NCI-H345 treated with DMSO at 0.1 percent for 48 hours (cell line): ENCODE results near the gene SNPH.

Experiments
- DNase-seq: peaks from one replicate; lab custom pipeline; 2025; ENCODE audit not compliant: unreplicated experiment; lab: John Stamatoyannopoulos, UW

SNPH gene

DNA sequence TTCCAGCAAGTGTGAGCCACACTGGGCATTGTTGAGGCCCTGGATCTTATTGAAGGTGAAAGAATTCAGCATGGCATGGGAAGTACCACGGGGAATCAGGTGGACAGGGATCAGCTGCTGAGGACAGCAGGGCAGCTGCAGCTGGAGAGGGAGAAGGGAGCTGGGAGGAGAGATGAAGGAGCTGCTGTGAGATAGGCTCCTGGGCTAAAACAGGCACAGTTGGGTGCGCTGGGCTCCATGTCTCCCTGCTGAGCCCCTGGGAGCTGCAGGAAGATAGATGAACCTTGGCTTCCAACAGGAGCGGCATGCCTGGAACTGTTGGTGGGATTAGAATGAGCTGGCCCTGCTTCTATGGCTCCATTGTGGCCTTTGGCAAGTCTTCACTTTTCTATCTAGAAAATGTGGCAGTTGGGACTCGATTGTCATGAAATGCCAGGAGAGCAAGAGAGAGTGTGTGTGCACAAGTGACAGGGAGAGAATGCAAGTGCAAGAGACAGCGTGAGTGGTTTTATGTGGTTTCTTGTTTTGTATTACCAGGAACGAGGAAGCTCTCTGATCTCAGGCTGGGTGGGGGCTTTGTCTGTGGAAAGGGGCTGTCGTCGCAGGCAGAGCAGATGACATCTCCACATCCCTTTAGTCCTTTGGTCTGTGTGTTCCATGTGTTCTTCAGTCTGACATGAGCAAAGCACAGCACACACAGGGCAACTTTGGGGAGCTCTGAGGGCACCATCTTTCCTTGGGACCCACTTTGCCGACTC is 20.4 kb downstream of the SNPH start:
- DNase-seq = no peak

DNA sequence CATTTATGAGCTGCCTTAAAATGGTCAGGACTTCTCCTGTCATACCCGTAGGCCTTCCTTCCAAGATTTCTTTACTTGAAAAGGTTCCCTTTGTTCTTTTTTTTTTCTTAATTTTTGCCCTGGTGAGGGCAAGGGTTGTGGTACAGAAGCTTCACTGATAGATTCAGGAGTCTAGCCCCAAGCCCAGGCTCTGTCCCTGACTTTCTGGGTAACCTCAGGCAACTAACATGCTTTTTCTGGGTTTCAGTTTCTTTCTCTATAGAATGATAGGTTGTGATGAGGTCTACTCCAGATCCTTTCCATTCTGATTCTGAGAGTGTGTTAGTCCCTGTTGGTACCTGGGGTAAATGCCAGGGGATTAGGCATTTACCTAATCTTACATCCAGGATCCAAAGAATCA is 21.2 kb downstream of the SNPH start:
- no peak for DNase-seq

DNA sequence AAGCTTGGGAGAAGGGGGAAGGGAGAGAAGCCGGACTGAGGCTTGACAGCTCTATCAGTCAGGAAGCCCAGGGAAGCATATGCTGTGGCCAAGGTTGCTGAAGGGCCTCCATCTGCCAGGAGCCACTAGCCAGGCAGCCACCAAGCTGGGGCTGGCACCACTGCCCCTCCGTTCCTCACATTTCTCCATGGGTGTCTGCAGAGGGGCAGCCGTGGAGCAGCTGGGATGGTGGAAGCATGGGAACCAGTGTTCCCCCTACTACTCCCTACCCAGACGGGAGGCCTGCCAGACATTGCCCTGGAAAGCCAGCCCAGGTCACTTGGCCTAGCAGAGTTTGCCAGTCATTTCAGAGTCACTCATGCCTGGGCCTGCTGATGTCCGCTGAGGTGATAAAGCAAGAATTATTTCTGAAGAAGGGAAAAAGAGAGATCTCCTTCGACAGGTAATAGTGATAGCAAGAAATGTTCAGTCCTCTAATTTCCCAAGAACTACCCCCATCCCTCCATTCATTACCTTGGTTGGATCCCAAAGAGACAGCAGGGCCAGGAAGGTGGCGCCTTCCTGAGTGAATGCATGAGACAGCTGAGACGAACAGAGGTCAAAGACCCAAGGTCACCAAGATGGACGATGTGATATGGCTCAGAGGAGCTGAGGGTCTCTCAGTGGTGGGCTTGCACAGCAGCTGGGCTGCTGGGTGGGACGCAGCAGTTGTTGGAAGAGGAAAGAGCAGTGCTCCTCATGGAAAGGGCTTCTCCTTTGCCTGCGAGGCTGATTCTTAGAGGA is 21.9 kb downstream of the SNPH start:
- no peak for DNase-seq

DNA sequence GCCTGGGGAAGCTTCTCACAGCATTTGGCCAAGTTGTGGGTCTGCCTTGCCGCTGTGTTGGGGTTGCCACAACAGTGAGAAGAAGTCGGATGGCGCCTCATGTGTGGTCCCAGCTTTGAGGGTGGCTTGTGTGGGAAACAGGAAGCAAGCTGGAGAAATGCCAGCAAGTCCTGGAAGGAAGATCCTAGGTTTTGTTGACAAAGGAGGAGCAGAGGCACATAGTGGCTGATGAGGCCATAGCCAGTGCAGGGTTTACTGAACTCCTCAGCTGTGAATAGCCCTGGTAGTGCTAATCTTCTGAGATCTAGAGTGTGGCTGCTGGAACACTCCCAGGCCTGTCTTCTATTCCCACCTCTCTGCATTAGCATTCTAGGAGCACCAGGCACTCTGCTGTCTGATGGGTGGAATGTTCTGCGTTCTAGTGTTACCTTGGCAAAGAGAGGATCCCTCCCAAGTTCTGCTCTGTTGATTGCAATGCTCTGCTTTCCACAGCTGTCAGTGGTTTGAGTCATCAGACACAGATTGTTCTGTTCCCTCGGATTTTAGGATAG is 25.2 kb downstream of the SNPH start:
- DNase-seq = no peak

DNA sequence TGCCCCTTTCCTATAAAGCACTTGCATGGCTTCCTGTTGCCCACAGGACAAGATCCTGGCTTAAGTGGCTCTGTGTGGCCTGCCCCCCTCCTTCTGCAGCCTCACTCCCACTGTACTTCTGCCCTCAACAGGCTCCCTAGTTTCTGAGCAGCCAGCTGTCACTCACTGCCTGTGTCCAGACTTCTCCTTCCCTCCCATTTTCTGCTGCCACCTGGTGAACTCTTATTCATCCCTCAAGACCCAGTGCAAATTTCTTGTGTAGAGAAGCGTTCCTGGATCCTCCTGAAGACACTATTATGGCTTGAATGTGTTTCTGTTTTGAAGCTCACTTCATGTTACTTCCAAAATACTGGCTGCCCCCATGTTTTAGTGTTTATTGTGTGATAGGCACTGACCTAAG is 26.5 kb downstream of the SNPH start:
- DNase-seq = no peak

DNA sequence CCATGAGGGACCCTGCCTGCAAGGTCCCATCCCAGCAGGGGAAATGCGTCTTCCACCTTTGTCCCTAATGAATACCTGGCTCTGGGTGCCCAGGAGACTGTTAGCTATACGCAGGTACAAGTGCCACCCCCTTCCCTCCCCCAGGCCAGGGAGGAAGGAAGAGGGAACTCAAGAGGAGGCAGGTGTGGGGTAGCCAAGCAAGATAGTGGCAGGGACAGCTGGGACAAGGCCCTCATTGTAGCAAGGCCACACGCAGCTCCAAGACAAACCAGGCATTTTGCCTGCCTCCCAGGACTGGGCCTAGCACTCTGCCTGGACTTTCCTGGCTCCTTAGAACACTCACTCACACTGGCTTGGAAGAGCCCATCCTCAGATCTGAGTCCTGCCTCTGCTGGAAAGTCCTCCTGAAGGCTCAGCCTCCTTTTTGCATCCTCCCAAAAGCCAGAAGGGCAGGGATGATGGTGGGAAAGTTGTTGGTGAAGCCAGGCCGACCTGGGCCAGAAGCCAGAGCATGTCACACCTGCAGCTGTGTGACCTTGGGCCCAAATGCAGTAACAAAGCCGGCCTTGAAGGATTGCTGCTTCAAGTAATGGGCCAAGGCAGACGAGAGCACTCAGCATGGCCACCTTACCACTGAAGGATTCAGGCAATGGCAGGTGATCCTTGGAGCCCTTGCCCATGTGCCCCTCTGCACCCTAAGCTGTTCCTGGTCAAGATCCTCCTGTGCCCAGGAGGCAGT is 27.7 kb downstream of the SNPH start:
- peak; percentile 73 for DNase-seq

DNA sequence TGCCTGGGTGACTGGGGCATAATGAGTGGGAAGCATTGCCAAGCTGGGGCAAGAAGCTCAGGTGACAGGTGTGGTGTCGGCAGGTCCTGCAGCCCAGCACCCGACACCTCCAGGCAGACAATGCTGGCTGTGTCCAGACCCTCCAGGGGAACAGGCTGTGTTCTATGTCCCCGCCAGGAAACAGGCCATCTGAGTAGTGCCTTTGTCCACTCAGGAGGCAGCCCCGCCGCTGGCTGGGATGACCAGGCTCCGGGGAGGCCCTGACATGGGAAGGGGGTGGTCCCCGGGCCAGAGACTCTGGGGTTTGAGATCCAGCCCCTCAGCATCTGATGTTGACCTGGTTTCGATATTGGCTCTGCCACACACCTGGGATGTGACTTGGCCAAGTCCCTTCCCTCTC is 28.4 kb downstream of the SNPH start:
- no peak for DNase-seq

DNA sequence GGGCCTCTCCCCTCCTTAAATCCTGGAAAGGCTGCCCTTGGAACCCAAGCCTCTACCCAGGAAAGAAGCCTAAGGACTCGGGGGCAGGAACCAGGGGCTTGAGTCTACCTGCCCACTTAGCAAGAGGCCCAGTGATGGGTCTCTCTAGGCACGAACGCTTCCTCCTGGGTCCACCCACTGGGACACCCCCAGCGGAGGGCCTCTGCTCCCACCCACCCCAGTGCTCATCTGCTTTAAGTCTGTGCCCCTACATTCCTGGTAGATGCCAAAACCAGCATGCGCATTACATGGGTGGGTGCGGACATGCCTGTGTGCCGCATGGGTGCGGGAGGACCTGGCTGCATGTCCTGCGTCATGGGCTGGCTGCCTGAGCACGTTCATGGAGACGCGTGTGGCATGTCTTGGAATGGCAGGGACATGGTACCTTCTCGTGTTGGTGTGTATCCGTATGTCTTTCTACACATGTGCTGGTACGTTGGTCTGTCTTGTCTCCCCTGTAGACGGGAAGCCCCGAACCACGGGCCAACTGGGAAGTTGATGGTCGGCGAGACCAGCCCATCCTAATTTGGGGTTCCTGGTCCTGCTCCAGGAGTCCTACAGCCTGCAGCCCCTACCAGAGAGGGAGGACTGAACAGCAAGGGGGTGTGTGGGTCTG is 29.3 kb downstream of the SNPH start:
- DNase-seq = no peak

DNA sequence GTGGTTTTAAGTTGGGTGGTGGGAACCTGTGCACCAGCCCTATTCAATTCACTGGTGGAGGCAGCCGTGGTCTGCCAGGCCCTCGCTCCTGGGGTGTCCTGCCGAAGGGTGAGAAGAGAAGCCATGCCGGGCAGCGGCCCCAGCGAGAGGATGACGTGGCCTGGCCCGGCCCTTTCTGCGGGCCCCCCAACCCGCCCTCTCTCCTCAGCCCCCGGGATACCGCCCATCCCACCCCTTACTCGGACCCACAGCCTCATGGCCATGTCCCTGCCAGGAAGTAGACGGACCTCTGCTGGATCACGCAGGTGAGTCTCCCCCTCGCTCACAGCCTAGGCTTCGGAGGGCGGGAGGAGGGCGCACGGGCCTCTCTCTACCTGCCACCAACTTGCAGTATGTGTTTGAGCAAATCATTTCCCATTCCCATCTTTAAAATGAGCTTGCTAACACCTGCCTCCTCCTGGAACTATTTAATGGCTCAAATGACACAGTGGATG is 30.1 kb downstream of the SNPH start:
- no peak for DNase-seq

DNA sequence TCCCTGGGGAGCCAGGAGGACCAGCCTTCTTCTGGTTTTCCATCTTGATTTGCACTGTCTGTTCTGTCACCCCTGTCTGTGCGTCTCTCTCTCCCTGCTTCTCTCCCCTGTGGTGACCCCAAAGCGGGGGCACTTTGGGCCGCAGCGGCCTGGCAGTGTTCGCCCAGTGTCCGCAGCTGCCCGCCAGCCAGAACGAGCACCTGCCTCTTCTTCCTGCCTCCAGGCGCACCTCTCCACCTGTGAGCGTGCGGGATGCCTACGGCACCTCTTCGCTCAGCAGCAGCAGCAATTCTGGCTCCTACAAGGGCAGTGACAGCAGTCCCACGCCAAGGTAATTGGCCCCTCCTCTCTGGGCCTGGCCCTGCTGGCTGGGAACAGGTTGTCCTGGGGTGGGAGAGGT is 30.8 kb downstream of the SNPH start:
- no peak for DNase-seq

DNA sequence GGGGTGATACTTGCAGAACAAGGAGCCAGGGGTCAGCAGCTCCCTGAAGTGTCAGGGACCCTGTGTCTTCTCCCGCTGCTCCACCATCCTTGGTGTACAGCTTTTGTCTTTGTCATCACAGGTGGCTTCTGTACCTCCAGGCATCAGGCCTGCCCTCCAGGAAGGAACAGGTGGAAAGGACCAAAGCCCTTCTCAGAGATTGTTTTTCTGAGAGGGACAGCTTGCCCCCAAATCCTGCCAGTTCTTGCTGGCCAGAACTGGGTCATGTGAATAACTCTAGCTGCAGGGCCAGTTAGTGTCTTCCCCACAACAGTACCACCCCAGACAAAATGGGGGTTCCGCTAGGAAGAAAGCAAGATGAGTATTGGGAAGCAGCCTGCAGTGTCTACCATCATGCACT is 31.4 kb downstream of the SNPH start:
- no peak for DNase-seq

DNA sequence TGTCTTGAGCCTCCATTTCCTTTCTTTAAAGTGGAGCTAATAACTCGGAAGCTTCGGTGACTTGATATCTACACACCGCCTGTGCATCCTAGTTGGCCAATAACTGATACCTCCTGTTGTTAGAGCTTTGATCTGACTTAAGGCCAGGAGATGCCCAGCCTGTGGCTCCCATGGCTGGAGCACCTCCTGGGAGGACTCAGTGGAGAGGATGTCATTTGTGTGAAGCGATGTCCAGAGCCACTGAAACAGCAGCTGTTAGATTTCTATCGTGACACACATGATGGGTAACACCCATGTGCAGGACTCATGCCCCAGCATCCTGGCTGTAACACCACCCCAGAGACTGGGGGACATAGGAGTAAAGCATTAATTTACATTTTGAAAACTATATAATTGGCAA is 32.1 kb downstream of the SNPH start:
- no peak for DNase-seq

DNA sequence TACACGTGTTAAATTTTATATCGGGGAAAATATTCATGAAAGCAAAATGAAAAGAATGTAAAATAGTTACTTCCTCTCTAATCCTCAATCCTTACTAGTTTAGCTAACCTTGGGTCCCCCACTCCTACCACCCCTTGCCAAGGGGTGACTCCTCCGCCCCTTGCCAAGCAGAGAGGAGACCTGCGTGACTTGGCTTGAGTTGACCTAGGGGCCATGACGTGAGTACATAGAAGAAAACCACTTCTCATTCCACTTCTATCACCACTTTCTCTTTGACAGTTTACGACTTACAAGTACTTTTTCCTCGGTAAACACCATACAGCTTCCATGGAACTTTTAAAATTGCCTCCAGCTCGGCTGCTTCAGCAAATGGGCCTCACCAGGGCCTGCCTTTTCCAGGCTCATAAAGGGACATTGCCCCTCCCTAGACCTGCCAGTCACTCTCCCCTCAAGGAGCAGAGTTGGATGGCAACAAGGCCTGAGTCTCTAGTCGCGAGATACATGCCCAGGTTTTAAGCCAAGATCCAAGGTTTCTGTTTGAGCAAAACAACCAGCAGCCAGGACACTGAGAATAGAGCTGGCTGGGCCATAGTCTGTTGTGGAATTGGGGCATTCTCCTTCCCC is 32.9 kb downstream of the SNPH start:
- no peak for DNase-seq

DNA sequence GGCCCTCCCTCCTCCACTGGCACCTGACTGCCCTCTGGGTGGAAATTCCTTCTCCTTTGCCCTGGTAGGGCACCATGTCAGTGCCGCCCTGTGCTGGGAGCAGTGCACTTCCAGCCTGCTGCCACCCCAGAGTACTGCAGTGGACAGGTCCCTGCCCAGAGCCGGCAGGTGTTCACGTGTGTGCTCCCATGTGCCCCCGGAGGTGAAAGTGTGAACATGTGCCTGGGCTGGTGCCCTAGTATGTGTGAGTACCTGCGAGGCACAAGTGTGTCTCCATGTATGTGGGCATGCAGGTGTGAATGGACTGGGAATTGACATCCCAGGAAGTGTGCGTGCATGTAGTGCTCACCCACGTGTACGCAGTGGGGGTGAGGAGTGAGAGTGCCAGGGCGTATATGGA is 33.4 kb downstream of the SNPH start:
- DNase-seq = peak; percentile 1

DNA sequence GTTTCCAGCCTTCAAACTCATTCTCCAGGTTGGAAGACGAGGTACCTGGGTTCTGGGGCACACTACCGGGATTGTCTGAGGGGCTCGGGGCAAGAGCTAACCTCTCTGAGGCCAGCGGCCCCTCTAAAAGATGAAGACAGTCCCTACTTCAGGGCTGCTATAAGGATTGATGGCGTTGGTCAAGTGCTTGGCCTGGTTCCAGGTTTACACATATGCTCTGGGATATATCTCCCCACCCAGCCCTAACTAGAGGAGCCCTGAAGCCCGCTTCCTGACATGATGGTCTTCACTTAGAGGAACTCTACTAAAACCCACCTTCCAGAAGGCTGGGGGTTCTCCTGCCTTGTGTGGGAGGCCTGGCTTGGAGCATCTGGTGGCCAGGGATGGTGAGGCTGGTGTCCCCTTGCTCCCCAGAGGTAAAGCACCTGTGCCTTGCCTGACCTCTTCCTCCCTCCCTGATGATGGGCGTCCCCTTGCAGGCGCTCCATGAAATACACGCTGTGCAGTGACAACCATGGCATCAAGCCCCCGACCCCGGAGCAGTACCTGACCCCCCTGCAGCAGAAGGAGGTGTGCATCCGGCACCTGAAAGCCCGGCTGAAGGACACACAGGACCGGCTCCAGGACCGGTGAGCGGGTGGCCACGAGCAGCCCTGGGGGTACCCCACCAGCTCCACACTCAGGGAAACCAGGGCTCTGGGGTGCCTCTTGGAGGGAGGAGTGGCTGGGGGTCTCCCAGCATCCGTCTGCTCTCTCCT is 34.2 kb downstream of the SNPH start:
- DNase-seq = no peak

DNA sequence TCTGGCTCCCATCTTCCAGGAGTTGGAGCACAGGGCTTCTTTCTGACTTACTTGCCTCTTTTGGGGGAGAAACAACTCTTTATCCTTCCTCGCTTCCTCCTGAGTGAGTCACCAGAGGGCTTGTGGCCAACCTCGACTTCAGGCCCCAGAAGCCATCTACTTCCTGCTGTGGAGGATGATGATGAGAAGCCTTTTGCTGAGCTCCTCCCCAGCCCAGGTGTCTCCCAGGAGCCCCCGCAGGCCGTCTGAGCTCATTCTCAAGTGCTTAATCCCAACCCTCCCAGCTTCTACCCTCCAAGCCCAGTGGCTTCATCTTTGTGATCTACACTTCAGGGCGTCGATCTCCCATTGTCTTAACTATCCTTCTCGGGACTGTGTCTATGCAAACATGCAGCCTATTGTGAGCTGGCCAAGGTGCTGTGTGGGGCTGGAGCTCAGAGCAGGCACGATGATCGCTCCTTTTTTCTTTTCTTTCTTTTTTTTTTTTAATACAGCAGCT is 35.0 kb downstream of the SNPH start:
- no peak for DNase-seq

DNA sequence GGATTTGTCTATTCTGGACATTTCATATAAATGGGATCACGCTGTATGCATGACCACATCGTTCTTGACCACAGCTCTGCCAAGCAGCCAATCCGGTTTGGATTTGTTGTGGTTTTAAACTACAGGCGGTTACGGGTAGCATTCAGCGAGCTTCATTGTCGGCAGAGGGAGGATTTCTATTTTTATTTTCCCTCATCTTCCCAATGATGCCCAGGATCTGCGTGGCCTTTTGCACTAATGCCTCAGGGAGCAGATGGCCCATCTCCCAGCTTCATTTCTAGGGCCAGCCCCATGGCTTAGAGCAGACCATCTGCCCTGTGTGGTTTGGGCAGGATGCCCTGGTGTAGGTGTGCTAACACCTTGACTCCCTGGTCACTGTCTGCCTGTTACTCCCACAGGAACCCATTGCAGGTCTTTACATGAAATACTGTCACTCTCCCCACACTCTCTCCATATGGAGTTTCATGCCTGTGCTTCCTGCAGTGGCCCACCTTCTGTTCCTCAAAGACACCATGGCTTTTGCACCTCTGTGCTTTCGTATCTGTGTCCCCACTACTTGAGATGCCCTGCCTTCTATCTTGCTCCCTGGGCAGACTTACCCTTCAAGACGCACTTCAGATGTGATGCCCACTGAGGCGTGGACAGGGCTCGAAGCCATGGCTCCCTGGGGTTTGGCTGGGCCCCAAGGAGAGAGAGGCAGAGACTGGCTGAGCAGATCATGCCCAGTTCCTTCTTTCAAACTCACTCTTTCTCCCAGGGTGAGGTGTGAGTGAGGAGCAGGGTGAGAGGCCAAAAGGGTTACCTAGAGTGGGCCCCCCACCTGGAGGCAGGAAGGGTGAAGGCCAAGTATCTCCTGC is 36.8 kb downstream of the SNPH start:
- DNase-seq = no peak

DNA sequence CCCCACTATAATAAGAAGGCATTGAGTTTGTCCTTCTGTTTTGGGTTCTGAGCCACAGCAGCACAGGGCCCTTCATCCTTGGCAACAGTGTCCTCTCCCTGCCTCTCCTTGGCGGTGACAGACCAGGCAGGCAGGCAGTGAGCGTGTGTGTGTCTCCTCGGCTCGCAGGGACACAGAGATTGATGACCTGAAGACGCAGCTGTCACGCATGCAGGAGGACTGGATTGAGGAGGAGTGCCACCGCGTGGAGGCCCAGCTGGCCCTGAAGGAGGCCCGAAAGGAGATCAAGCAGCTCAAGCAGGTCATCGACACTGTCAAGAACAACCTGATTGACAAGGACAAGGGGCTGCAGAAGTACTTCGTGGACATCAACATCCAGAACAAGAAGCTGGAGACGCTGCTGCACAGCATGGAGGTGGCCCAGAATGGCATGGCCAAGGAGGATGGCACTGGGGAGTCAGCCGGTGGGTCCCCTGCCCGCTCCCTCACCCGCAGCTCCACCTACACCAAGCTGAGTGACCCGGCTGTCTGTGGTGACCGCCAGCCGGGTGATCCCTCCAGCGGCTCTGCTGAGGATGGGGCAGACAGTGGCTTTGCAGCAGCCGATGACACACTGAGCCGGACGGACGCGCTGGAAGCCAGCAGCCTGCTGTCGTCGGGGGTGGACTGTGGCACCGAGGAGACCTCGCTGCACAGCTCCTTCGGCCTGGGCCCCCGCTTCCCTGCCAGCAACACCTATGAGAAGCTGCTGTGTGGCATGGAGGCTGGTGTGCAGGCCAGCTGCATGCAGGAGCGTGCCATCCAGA is 38.8 kb downstream of the SNPH start:
- DNase-seq = no peak
